Measurements from ENCODE around the gene MAP3K20.

- TF ChIP-seq CTCF (IDR thresholded peaks at IDR 0.05) = no peak
- no peak for TF ChIP-seq POLR2A (IDR thresholded peaks at IDR 0.05)
These were observed 31.4 kb downstream of the MAP3K20 start for GRCh38 chr2:173106959-173107628.

All from thyroid gland (tissue), 4 donors.